Measurements from ENCODE around the gene TVP23A.

TVP23A gene

GRCh38 chr16:10817963-10818941, at the start of gene TVP23A:
Gene TVP23A (minus strand): TSS chr16:10818794. CDS start chr16:10818493, 301 bp downstream.
- TF ChIP-seq CTCF (IDR thresholded peaks at IDR 0.05), result no peak
- Histone ChIP-seq H3K36me3 (no peaks in the 10 kb centered on the region), H3K27me3 (peaks cover 0 to 15% of the 10 kb centered on the region in 2 donors), H3K27ac (no peak within 1 kb of the TSS), H3K4me3 (peak within 1 kb of the TSS; percentile 13 to 41), H3K4me1 (peaks cover 0 to 10% (median 5%) of the 10 kb centered on the region in 4 donors), H3K9me3 (no peaks in the 10 kb centered on the region)
- intact Hi-C loops (cut with DNase I; ENCODE audit: low total_unique reads), result no loop called here
- DNase-seq, result no peak

DNA sequence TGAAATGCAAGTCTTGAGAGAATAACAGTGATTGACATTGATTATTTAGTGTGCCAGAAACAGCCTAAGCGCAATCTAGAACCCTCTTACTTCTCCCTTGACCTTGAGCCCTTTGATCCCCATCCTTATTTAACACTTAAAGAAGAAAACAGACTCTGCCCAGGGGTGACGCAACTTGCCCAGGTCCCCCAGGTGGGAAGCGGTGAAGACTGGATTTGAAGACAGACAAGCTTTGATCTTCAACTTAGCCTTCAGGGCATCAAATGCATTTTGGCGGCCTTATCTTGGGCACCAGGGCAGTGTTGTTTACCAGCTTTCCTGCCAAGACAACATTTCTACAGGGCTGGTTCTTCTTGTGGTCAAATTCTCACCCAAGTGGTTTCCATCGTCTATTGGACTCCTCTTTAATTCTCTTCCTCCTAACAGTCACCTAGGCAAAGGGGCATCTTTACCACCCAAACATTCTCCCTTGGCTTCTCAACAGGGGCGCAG, 49.6 kb upstream of the TVP23A start:
- intact Hi-C loops (cut with DNase I; ENCODE audit: low total_unique reads), result no loop called here
- no peak overlapping the region for H3K4me3 ChIP-seq

DNA sequence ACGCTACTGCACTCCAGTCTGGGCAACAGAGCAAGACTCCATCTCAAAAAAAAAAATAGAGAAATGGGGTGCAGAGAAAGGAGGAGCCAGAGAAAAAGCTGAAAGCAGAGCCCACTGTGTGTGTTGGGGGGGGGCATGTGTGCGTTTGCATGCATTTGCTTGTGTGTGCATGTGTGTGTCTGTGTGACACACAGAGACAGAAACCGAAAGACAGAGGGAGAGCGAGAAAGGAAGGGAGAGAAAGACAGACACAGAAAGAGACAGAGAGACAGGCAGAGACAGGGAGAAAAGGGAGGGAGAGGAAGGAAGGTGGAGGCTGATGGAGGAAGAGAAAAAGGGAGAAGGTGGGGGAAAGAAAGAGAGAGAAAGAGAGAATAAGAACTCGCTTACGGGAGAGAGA, 48.6 kb upstream of the TVP23A start:
- peak overlapping the region; percentile 11 to 28 for H3K4me3 ChIP-seq
- peak in 1 of 2 donors; percentile 34 for DNase-seq
- H3K36me3 ChIP-seq, result no peaks in the 10 kb centered on the region
- H3K27ac ChIP-seq, result no peak overlapping the region
- intact Hi-C loops (cut with DNase I; ENCODE audit: low total_unique reads), result no loop called here
- H3K27me3 ChIP-seq, result peaks cover 0 to 17% of the 10 kb centered on the region in 2 donors
- no peaks in the 10 kb centered on the region for H3K9me3 ChIP-seq
- TF ChIP-seq CTCF (IDR thresholded peaks at IDR 0.05), result no peak
- H3K4me1 ChIP-seq, result peaks cover 0 to 5% (median 0%) of the 10 kb centered on the region in 4 donors

More for the DNA sequence above, 49.6 kb upstream of the TVP23A start:
- no peak for DNase-seq
- no peak for TF ChIP-seq CTCF (IDR thresholded peaks at IDR 0.05)
- Histone ChIP-seq H3K36me3 (no peaks in the 10 kb centered on the region), H3K4me1 (peaks cover 0 to 5% (median 0%) of the 10 kb centered on the region in 4 donors), H3K27me3 (peaks cover 0 to 17% of the 10 kb centered on the region in 2 donors), H3K27ac (no peak overlapping the region), H3K9me3 (no peaks in the 10 kb centered on the region)

GRCh38 chr16:10865991-10866966, 47.7 kb upstream of the TVP23A start:
- Histone ChIP-seq H3K36me3 (no peaks in the 10 kb centered on the region), H3K4me1 (peaks cover 0 to 5% (median 0%) of the 10 kb centered on the region in 4 donors), H3K4me3 (peak overlapping the region; percentile 11 to 28), H3K27me3 (peaks cover 0 to 17% of the 10 kb centered on the region in 2 donors), H3K27ac (no peak overlapping the region), H3K9me3 (no peaks in the 10 kb centered on the region)
- peak; percentile 48 to 65 for DNase-seq
- TF ChIP-seq CTCF (IDR thresholded peaks at IDR 0.05), result no peak
- intact Hi-C loops (cut with DNase I; ENCODE audit: low total_unique reads), result no loop called here

- peak; percentile 75 to 76 for DNase-seq
- H3K36me3 ChIP-seq, result no peaks in the 10 kb centered on the region
- intact Hi-C loops (cut with DNase I; ENCODE audit: low total_unique reads), result no loop called here
- H3K9me3 ChIP-seq, result no peaks in the 10 kb centered on the region
- TF ChIP-seq CTCF (IDR thresholded peaks at IDR 0.05), result no peak
- H3K4me1 ChIP-seq, result no peaks in the 10 kb centered on the region
- H3K27ac ChIP-seq, result no peak overlapping the region
- H3K27me3 ChIP-seq, result peaks cover 0 to 8% of the 10 kb centered on the region in 2 donors
- no peak overlapping the region for H3K4me3 ChIP-seq
Observed at GRCh38 chr16:10862438-10862837, 43.8 kb upstream of the TVP23A start.
